GM12872 (cell line): ENCODE measurements around the gene CASR.

Source experiments
- CTCF ChIP-seq: IDR thresholded peaks from 3 replicates; pipeline ENCODE4 v1.5.1; 2011; ENCODE audit warnings: low read depth, mild to moderate bottlenecking, low read length, moderate library complexity; ENCODE audit not compliant: insufficient read depth

The CASR gene

GRCh38 chr3:122322095-122323075 lies 138.9 kb downstream of the CASR start:
- TF ChIP-seq CTCF, result no peak

- TF ChIP-seq CTCF, result no peak
Measured at GRCh38 chr3:122324871-122325323, 141.4 kb downstream of the CASR start, which contains the start of gene CSTA. TSS of gene CSTA (plus strand) at chr3:122325248. CDS start at chr3:122325293, 45 bp downstream.

- TF ChIP-seq CTCF, result no peak
Measured at GRCh38 chr3:122325769-122326168, 142.3 kb downstream of the CASR start.

- TF ChIP-seq CTCF, result no peak
Measured at GRCh38 chr3:122331886-122332285, 148.4 kb downstream of the CASR start.

- TF ChIP-seq CTCF, result no peak
Measured at GRCh38 chr3:122332551-122332950, 149.1 kb downstream of the CASR start.
